HFFc6 (cell line): ENCODE data around the gene XRCC3. TPM values are rescaled to one million over a fixed set of nuclear protein-coding genes. Genes with fewer than 3 reads are reported as not detected.

Experiments
- DNase-seq: peaks from one replicate; pipeline ENCODE4 v3.0.0-alpha.2; 2018
- H3K27ac Mint-ChIP-seq: 2 replicates; pipeline ENCODE4 v1.8.0; 2020; ENCODE audit warnings: mild to moderate bottlenecking, mixed read lengths
- H3K27me3 Mint-ChIP-seq: 2 replicates; pipeline ENCODE4 v1.8.0; 2021; ENCODE audit warnings: mild to moderate bottlenecking, moderate library complexity, mixed read lengths; ENCODE audit not compliant: insufficient read depth
- H3K36me3 Mint-ChIP-seq: 2 replicates; pipeline ENCODE4 v1.8.0; 2021; ENCODE audit warnings: low read depth, mixed read lengths
- H3K4me1 Mint-ChIP-seq: 2 replicates; pipeline ENCODE4 v1.8.0; 2020; ENCODE audit warnings: low read depth, mixed read lengths
- H3K4me3 Mint-ChIP-seq: 2 replicates; pipeline ENCODE4 v1.8.0; 2020; ENCODE audit warnings: mild to moderate bottlenecking, moderate library complexity, mixed read lengths
- H3K9me3 Mint-ChIP-seq: 2 replicates; pipeline ENCODE4 v1.8.0; 2020; ENCODE audit warnings: mild to moderate bottlenecking, mixed read lengths
- total RNA-seq, 6 experiments: library from RNA; stranded (reverse); fragmentation: NEBNext Ultra II Directional; extraction: Animal tissue kit (Norgen Biotek cat#: 25700); gene quantifications; 2 replicates in 1 of 6; 3 replicates in 5 of 6; pipeline ENCODE4 v1.2.3, GENCODE V29; 2021
- TF ChIP-seq, protein P1 (sequence below): fragments of 200-600 bp; sonication (generic); IDR thresholded peaks from 2 replicates; pipeline ENCODE4 v1.5.0; 2021; ENCODE audit warnings: antibody characterized with exemption, mild to moderate bottlenecking

Gene XRCC3
- total RNA-seq, 6 experiments from 2014 or later, result 7.3 to 15.7 (median 13.4) TPM

DNA sequence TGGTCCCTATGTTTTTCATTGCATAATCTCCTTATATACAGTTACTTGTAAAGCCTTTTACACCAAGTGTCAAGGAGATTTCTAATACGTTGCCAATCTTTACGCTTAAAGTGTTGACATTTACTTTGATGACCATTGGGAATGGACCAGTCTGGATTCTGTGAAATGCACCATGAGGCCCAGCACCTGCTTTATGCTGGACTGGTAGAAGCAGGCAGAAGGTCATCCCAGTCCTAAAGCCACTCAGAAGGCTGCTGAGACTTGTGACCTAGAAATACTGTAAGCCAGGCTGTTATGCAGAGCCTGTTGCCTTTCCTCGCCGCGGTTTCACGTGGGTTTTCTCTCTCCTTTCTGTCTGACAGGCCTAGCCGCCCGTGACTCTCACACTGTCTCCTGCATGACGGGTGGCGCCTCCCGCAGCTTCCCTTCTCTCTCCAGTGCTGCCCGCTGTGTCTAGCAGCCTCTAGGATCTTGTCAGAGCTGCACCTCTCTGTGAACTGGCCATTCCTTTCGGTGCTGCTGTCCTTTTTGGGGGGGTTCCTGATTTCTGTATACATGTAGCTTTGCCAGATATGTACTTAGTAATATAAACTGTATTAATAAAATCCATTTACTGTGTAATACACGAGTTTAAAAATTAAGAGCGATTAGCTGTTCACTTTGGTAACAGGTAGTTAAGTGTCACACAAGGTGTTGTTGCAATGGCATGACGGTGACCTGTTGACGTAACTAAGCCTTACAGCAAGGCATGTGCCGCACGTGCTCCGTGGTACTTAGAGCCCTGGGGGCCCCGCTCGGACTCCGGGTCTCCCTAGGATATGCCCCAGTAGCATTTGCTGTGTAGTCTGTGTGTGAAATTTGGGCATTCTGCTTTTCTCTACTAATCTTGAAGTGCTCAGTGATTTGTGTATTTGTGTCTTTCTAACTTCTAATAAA is 29.7 kb downstream of the XRCC3 start:
- Mint-ChIP-seq H3K4me3 (no peak overlapping the region), H3K27me3 (peaks cover 5% of the 10 kb centered on the region), H3K4me1 (peaks cover 11% of the 10 kb centered on the region), H3K9me3 (no peaks in the 10 kb centered on the region), H3K36me3 (peaks cover 28% of the 10 kb centered on the region; the same call in 1 of the 2 replicates), H3K27ac (no peak overlapping the region; the same call in 1 of the 2 replicates)
- TF ChIP-seq, protein P1, sequence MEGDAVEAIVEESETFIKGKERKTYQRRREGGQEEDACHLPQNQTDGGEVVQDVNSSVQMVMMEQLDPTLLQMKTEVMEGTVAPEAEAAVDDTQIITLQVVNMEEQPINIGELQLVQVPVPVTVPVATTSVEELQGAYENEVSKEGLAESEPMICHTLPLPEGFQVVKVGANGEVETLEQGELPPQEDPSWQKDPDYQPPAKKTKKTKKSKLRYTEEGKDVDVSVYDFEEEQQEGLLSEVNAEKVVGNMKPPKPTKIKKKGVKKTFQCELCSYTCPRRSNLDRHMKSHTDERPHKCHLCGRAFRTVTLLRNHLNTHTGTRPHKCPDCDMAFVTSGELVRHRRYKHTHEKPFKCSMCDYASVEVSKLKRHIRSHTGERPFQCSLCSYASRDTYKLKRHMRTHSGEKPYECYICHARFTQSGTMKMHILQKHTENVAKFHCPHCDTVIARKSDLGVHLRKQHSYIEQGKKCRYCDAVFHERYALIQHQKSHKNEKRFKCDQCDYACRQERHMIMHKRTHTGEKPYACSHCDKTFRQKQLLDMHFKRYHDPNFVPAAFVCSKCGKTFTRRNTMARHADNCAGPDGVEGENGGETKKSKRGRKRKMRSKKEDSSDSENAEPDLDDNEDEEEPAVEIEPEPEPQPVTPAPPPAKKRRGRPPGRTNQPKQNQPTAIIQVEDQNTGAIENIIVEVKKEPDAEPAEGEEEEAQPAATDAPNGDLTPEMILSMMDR, result no peak
- no peak for DNase-seq

DNA sequence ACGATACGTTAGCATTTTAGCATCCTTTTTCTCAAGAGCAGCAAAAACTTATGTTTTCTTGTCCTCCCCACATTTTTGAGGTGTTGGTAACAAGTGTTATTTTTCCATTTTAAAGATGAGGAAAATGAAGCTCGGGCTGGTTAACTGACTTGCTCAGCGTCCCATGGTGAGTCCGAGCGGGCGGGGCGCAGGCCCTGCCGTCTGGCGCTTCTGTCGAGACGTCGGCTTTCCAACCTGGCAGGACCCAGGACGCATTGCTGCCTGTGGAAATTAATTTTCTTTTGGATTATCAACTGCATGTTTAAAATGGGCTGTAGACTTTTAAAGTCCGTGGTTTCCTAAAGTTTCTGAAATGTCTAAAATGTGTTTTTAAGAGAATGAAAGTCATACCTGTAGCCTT is 30.4 kb downstream of the XRCC3 start:
- H3K4me1 Mint-ChIP-seq, result peaks cover 11% of the 10 kb centered on the region

DNA sequence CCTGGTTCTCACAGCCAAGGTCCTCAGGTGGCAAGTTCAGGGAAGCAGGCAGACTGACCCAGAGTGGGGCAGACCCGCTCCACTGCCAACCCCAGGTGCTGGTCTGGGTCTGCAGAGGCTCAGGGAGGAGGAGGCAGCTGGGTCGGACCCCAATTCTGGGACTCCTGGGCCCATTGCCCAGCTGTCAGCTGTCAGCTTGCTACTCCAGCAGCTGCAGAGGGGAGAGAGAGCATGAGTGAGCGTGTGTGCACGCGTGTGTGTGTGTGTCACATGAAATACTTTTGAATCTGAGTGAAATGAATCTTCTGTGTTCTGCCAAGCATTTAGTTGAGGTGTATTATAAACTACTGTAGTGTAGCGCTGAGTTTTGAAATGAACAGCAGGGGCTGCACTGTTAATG is 30.8 kb downstream of the XRCC3 start:
- Mint-ChIP-seq H3K36me3 (peaks cover 29% of the 10 kb centered on the region; the same call in 1 of the 2 replicates), H3K9me3 (no peaks in the 10 kb centered on the region), H3K4me3 (no peak overlapping the region), H3K27ac (no peak overlapping the region), H3K4me1 (peaks cover 9% of the 10 kb centered on the region), H3K27me3 (peaks cover 5% of the 10 kb centered on the region)
- TF ChIP-seq, protein P1, result no peak
- DNase-seq, result no peak

More for the DNA sequence above, 30.4 kb downstream of the XRCC3 start:
- H3K4me3 Mint-ChIP-seq, result no peak overlapping the region
- TF ChIP-seq, protein P1, result no peak
- no peak for DNase-seq
- no peak overlapping the region for H3K27ac Mint-ChIP-seq
- H3K36me3 Mint-ChIP-seq, result peaks cover 27% of the 10 kb centered on the region; the same call in 1 of the 2 replicates
- H3K9me3 Mint-ChIP-seq, result no peaks in the 10 kb centered on the region
- peaks cover 5% of the 10 kb centered on the region for H3K27me3 Mint-ChIP-seq

DNA sequence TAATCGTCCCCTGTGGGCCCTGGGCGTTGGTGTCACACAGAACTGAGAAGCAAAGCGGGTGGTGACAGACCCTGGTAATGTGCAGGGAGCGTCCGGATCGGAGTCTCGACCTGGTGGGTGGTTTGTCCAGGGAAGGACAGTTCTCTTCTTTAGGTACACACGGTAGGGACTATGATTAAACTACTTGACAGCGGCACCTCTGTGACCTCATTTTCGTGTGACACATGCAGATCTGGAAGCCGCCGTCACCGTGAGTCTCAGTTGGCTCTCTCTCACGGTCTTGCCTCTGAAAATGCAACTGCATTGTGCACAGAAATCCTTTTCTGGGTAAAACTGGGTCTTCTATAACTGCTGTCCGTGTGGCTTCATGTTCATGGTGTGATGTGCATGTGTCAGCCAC is 32.1 kb downstream of the XRCC3 start:
- no peak for DNase-seq
- Mint-ChIP-seq H3K36me3 (peaks cover 31% of the 10 kb centered on the region; the same call in 1 of the 2 replicates), H3K27me3 (peaks cover 5% of the 10 kb centered on the region), H3K4me1 (no peaks in the 10 kb centered on the region; the same call in 1 of the 2 replicates), H3K9me3 (no peaks in the 10 kb centered on the region), H3K4me3 (no peak overlapping the region), H3K27ac (no peak overlapping the region; the same call in 1 of the 2 replicates)
- TF ChIP-seq, protein P1, result no peak

DNA sequence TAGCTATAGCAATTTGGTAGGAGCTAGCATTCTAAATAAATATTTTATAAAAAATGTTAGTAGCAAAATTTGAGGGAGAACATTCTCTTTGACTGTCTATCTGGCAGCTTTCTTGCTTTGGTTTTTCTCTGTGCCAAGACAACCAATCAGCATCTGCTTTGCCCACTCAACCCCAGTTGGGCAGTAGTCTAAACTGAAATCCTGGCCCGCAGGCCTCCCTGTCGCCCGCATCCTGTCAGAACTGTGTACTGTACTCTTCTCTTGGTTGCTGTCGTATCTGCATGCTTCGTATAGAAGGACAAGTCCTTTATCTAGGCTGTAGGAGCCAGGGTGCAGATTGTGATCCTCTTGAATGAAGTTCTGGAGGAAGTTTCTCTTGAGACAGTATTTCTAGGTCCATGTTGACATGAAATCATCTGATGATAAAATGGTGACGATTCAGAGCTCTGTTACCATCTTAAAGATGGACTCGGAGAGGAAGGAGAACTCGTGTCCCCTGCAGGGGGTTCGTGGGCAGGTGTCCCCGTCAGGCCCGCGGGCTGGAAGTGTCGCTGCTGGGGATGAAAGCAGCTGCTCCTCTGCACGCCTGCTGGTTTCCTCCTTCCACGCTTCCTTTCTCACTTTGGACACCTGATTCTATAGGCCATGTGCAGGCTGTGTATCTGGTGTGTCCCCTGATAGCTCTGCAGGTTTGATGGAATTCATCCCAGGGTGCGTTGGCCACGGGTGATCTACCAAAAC is 34.6 kb downstream of the XRCC3 start:
- H3K36me3 Mint-ChIP-seq, result peaks cover 39% of the 10 kb centered on the region
- no peaks in the 10 kb centered on the region for H3K9me3 Mint-ChIP-seq
- H3K27me3 Mint-ChIP-seq, result peaks cover 5% of the 10 kb centered on the region
- H3K4me1 Mint-ChIP-seq, result no peaks in the 10 kb centered on the region; the same call in 1 of the 2 replicates
- TF ChIP-seq, protein P1, result no peak
- H3K27ac Mint-ChIP-seq, result no peak overlapping the region
- H3K4me3 Mint-ChIP-seq, result no peak overlapping the region
- DNase-seq, result no peak
